ENCODE measurements around the gene KLF1. TPM values are rescaled to one million over a fixed set of nuclear protein-coding genes. Genes with fewer than 3 reads are reported as not detected.
"Not testable (repeated sequence)": the region's sequence is repeated elsewhere in the genome, so short reads cannot be mapped to it uniquely, and the experiment has no call there.

KLF1 gene
- total RNA-seq, 1 experiment from 2014 or later: not detected

DNA sequence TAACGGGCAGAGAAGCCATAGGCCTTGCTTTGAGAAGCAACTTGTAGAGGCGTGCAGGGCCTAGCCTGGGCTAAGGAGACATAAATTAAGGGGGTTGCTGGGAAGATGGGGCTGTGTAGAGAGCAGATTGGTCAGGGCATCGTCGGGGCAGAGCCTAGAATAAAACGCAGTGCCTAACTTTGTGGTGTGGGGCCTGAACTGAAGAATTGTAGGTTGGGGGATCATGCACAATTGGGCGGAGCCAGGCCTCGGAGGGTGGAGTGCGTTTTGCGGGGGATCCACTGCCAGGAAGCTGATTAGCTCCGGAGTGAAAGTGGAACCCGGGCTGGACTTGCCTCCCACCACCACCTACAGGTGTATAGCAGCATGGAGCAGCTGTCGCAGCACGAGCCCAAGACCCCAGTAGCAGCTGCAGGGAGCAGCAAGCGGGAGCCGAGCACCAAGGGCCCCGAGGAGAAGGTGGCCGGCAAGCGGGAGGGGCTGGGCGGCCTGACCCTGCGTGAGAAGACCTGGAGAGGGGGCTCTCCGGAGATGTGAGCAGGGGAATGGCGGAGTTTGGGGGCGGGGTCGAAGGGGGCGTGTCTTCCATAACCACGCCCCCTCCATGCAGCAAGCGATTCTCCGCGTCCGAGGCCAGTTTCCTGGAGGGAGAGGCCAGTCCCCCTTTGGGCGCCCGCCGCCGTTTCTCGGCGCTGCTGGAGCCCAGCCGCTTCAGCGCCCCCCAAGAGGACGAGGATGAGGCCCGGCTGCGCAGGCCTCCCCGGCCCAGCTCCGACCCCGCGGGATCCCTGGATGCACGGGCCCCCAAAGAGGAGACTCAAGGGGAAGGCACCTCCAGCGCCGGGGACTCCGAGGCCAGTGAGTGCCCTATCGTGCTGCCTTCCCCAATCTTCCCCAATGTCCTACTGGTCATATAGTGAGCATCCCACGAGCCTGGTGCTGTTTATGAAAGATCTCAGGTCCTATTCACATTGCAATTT lies 19.6 kb downstream of the KLF1 start:
- DNase-seq (ENCODE audit: low spot score): no peak

DNA sequence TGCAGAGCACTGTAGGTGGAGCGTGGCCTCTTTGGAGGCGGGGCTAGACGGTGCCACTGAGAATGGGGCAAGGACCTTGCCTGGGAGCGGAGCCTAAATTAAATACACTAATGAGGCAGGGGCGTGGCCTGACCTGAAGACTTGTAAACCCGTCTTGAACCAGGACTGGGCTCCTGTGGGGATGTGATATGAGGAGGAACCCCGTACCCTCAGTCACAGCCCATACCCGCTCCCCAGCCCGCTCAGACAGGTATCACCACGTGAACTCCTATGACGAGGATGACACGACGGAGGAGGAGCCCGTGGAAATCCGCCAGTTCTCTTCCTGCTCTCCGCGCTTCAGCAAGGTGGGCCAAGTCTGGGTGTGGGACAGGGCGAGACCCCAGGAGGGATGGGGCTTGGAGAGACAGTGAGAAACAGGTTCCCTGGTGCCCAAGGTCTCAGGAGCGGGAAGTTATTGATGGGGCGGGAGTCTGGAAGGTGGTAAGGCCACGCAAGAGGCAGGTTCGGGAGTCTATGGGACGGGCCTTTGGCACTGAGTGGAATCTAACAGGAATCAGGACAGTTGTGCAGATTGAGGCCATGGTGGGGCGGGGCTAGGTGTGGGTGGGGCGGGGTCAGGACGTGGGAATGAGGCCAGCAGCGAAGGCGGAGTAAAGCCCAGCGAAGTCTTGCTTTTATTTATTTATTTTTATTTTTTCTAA lies 20.4 kb downstream of the KLF1 start:
- no peak for DNase-seq (ENCODE audit: low spot score)

DNA sequence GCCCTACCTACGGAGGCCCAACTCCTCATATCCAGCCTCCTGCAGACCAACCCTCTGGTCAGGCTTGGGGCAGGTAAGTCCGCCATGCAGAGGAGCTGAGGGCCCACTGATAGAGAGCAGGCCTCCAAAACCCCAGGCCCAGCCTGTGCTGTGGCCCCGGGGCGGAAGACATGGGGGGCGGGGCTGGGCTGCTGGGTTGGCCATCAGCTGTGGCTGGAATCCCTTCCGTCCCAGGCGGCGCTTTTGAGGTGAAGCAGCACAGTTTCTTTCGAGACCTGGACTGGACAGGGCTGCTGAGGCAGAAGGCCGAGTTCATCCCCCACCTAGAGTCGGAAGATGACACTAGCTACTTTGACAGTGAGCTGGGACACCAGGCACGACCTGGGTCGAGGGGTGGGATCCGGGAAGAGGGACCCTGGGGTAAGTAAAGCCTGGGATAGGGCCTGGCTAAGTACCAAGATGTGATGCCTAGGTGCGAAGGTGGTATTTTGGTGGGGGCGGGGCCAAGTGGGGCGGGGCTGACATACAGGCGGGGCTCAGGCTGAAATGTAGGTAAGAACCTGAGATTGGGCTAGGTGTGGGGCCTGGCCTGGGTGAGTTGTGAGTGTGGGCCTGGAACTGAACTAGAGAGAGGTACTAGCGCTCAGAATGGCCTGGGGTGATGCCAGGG lies 21.1 kb downstream of the KLF1 start:
- DNase-seq (ENCODE audit: low spot score): no peak

DNA sequence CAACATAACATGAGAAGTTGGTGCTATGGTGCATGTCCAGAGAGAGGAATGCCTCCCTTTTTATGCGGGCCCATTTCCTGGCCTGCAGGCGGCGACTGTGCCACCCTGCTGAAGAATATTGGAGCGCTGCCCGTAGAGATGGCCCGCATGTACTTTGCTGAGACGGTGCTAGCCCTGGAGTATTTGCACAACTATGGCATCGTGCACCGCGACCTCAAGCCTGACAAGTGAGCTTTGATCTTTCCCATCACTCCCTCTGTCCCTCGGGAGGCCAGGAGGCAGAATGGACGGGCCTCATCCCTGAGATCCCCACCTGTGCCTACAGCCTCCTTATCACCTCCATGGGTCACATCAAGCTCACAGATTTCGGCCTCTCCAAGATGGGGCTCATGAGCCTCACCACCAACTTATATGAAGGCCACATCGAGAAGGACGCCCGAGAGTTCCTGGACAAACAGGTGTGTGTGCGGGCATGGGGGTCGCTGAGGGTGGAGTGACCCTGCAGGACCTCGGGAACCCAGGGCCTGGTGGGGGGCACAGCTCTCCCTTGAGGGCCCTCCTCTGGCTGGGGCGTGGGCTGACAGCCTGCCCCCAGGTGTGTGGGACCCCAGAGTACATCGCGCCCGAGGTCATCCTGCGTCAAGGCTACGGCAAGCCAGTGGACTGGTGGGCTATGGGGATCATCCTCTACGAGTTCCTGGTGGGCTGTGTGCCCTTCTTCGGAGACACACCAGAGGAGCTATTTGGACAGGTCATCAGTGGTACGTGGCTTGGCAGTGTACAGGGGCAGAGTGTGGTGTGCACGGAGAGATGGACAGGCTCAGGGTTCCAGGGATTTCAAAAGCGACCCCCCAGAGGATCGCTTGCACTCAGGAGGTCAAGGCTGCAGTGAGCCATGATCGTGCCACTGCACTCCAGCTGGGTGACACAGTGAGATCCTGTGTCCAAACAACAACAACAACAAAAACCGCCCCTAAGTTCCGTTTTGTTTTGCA lies 22.0 kb downstream of the KLF1 start:
- DNase-seq (ENCODE audit: low spot score): no peak

DNA sequence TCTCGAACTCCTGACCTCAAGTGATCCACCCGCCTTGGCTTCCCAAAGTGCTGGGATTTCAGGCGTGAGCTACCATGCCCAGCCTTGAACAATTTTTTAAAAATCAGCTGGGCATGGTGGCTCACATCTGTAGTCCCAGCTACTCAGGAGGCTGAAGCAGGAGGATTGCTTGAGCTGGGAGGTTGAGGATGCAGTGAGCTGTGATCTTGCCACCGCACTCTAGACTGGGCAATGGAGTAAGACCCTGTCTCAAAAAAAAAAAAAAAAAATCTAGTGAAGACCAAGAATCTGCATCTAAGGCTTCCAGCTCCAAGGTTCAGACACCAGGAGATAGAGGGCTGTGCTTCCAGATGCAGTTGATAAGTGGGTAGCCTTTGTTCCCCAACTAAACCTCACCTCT lies 22.9 kb downstream of the KLF1 start:
- no peak for DNase-seq (ENCODE audit: low spot score)

DNA sequence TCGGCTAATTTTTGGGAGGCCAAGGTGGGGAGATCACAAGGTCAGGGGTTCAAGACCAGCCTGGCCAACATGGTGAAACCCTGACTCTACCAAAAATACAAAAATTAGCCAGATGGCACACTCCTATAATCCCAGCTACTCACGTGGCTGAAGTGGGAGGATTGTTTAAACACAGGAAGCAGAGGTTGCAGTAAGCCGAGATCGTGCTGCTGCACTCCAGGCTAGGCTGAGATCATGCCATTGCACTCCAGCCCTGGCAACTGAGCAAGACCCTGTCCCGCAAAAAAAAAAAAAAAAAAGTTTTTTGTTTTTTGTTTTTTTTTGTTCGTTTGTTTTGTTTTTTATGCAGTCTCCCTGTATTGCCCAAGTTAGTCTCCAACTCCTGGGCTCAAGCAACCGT lies 27.5 kb downstream of the KLF1 start:
- DNase-seq (ENCODE audit: low spot score): no peak

DNA sequence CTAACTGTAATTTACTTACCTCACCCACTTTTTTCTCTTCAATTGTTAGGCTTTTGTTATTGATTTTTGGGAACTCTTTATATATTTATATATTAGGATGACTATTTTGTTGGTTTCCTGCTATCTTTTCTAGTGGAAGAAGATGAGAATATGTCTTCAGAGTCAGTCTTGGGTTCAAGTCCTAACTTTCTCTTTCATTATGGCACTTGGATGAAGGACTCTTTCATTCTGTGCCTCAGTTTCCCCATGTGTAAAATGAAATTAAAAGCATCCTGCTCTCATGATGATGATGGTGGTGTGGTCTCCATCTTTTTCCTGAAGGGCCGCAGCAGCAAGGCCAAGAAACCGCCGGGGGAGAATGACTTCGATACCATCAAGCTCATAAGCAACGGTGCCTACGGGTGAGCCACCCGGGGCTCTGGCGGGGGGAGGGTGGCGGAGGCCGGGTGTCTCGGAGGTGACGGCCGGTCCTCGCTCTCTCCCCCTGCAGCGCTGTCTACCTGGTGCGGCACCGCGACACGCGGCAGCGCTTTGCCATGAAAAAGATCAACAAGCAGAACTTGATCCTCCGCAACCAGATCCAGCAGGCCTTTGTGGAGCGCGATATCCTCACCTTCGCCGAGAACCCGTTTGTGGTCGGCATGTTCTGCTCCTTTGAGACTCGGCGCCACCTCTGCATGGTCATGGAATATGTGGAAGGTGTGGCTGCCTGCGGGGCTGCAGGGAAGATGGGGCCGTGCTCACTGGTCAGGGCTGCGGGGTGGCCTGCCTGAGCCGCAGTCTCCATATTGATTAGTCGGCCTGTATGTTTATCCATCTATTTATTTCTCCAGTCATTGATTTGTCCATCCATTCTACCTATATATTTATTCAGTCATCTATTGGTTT lies 28.7 kb downstream of the KLF1 start:
- DNase-seq (ENCODE audit: low spot score): no peak

DNA sequence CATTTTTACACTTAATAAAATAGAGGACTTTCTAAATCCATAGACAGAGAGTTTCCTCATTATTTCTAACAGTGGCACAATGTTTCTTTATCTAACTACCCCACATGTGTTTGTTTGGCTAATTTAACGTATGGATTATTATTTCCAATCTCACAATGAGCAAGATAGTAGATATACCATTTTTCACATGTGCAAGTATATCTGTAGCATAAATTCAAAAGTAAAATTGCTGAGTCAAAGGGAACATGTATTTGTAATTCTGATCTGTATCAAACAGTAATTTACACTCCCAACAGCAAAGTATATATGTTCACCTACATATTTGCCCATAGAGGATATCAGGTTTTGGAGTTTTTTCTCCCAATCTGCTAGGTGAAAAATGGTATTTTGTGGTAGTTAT lies 30.3 kb downstream of the KLF1 start:
- no peak for DNase-seq (ENCODE audit: low spot score)

DNA sequence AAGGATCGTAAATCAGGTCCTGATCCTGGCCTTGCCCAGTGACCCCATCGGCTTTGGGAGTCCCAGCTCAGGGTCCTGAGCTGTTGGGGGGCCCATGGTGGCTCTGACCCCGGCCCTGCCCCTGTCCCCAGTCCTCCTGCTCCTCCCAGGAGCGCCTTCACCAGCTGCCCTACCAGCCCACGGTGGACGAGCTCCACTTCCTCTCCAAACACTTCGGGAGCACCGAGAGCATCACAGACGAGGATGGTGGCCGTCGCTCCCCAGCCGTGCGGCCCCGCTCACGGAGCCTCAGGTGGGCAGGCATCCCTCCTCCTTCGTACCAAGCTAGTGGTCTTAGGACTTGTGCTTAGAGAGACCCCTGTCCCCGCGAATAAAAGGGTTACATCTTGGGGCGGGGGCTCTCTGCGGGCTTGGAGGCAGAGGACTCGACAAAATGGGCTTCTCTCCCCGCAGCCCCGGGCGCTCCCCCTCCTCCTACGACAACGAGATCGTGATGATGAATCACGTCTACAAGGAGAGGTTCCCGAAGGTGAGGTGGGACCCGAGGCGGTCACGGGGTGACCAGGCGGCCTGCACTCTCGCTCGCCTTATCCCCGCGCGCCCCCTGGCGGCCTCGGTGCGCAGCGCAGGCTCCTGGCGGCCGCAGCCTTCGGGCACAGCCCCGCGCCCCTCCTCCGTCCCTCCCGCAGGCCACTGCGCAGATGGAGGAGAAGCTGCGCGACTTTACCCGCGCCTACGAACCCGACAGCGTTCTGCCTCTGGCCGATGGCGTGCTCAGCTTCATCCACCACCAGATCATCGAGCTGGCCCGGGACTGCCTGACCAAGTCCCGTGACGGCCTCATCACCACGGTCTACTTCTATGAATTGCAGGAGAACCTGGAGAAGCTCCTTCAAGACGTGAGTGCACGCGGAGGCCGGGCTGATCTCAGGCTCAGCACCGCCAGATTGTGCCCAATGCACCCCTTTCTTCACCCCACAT lies 39.6 kb downstream of the KLF1 start:
- DNase-seq (ENCODE audit: low spot score): peak; percentile 87

DNA sequence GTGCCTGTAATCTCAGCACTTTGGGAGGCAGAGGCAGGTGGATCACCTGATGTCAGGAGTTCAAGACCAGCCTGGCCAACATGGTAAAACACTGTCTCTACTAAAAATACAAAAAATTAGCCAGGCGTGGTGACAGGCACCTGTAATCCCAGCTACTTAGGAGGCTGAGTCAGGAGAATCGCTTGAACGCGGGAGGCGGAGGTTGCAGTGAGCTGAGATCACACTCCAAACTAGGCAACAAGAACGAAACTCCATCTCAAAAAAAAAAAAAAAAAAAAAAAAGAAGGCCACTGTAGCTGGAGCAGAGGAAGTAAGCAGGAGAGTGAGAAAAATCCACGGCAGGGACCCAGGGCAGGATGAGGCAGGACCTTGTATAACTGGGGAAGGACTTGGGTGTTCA lies 40.4 kb downstream of the KLF1 start:
- DNase-seq (ENCODE audit: low spot score): not testable (repeated sequence)

DNA sequence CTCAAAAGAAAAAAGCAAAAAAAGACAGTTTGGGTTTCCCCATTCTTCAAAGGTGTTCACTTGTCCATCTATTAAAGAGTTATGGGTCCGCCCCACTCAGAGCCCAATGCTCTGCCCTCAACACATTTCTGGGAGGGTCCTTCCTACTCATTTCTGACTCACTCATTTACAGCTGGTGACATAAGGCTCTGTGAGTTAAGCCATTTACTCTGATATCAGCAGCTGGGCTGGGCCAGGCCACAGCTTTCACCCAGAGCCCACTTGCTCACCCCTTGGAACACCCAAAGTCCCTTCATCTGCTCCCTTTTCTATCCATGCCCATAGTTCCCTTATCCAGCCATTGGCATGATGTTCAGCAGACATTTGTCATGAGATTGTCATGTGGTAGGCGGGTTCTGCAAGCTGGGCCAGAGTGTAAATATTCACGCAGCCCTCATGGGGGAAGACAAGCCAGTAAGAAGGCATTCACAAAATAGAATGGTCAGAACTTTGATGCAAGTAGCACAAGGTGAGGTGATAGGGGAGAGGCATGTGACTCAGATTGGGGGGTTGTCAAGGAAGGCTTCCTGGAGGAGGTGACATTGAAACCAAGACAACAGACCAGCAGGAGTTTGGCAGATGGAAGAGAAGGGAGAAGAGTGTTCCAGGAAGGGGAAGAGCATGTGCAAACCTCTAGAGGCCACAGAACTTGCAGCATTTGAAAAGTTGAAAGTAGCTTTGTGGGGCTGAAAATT lies 42.8 kb downstream of the KLF1 start:
- DNase-seq (ENCODE audit: low spot score): peak; percentile 4

DNA sequence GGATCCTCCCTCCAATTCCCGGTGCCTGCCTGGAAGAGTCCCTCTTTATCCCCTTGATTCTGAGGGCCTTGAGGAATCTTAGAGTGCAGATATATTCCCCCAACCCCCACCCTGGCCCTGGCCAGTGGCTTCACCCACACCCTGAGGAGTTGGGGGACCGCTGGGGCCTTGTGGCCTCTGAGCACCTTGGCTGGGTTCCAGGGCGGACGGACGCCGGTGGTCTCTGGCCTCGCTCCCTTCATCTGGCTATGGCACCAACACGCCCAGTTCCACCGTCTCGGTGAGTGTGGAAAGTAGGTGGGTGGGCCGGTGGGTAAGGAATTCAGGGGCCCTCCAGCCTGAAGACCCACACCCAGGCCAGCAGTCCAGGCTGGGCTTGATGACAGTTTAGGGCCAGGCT lies 43.7 kb downstream of the KLF1 start:
- peak; percentile 4 for DNase-seq (ENCODE audit: low spot score)

DNA sequence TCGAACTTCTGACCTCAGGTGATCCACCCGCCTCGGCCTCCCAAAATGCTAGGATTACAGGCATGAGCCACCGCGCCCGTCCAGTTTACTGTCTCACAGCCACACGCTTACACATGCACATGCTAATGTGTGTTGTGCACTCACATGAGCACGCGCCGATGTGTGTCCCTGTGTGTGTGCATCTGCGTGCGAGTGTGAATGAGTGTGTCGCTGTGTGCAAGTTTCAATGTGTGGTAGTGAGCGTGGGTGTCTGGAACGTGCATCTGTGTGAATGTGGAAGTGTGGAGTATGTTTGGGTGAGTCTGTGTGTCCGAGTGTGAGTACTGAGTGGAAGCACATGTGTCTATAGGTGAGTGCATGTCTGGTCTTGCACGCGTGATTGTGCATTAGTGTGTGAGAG lies 44.5 kb downstream of the KLF1 start:
- no peak for DNase-seq (ENCODE audit: low spot score)

DNA sequence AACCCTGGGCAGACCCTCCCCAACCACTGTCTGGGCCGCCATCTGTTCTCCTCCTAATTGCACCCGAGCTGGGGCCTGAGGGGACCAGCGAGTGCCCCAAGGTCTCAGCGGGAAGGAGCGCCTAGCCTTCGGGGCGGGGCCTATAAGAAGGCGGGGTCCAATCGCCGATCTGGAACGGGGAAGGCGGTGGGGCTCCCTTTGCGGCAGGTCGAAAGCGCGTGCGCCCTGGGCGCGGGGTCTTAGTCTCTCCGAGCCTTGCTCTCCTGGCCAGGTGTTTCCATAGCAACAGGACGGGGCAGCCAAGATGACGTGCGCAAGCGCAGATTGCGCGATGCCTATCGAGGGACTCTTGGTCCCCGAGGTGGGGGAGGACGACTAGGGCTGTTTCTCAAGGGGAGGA lies 45.9 kb downstream of the KLF1 start:
- DNase-seq (ENCODE audit: low spot score): no peak

DNA sequence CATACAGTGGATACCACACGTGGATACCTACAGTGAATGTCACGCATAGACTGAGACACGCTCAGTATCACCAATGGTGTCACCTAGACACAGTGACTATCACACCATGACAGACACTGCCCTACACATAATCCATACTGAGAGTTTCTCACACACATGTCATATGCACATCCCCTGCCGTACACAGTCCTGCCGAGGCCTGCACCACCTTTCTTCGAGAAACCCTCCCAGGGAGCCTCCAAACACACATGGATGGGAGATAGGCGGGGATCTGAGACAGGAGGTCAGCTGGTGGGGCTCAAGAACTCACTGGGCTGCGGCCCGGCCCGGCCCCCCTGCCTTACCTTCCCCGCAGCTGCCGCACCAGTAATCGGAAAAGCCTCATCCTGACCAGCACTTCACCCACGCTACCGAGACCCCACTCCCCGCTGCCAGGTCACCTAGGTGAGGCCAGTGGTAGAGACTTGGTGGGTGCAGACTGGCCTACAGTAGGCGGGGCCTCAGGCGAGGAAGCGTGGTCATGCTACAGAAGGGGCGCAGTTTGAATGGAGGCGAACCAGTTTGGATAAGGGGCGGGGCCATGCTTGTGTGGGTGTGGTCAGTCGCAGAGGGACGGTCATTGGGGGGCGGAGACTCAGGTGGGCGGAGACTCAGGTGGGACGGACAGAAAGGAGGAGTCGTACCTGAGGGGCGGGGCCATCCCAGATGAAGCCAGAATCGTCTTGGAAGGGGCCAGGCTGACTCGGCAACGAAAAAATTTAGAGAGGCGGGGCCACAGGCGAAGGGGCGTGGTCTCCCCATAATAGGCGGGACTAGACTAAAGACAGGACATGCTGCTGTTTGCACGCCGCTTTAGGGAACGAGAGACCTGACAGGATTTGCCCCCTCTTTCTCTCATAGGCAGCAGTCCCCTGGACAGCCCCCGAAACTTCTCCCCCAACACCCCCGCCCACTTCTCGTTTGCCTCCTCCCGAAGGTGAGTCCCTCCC lies 46.6 kb downstream of the KLF1 start:
- DNase-seq (ENCODE audit: low spot score): peak; percentile 27

DNA sequence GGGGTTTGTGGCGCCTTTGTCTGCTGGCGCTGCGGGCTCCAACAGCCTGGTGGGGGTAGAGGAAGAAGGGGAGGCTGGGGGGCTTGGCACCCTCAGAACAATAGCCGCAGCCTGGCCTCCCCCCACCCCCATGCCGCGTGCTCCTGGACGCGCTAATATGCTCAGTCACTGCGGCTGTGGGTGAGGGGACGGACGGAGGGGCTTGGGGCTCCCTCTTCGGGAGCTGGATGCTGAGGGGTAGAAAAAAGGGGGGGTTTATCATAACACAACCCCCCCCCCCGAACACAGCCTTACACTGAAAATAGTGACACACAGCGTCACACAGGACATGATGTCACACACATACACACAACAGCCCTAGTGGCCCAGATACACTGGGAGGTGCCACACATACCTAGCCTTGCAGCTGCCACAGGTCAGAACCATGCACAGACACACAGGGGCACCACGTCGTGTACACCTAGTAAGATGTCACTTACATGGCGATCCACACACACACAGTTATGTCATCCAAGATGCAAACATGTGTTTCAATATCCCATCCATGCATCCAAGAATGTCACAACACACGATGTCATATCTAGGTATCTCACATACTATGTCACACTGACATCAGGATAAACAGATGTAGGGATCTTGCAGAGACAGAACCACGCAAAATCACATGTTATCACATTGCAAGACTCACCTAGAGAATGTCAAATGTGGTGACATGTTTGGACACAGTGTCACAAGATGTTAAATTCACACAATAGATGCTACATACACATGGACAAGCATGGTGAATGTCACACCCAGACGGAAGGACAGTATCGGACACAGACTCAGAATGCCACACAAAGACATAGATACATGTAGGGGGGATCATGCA lies 47.9 kb downstream of the KLF1 start:
- peak; percentile 7 for DNase-seq (ENCODE audit: low spot score)
